Kidney epithelial cell (primary cell): ENCODE results near the gene ZFX. TPM values are rescaled to one million over a fixed set of nuclear protein-coding genes. Genes with fewer than 3 reads are reported as not detected.

Source experiments
- DNase-seq: peaks from one replicate; pipeline ENCODE4 v3.0.0-alpha.2; 2010; ENCODE audit warnings: low read depth
- H3K27me3 ChIP-seq: 2 replicates; pipeline ENCODE4 v1.6.0; 2011; ENCODE audit warnings: low read length; ENCODE audit not compliant: control insufficient read depth, insufficient read depth
- H3K36me3 ChIP-seq: 2 replicates; pipeline ENCODE4 v1.5.1; 2011; ENCODE audit warnings: low read length; ENCODE audit not compliant: control insufficient read depth, insufficient read depth
- H3K4me3 ChIP-seq: 2 replicates; pipeline ENCODE4 v1.5.1; 2011; ENCODE audit warnings: low read depth, mild to moderate bottlenecking, control low read depth, low read length
- total RNA-seq: library from RNA; depleted of rRNA; stranded (reverse); fragments of >200 nt; gene quantifications from 2 replicates; pipeline ENCODE4 v1.2.3, GENCODE V29; 2015
- TF ChIP-seq, protein P1 (sequence below): IDR thresholded peaks from 2 replicates; pipeline ENCODE4 v1.5.1; 2011; ENCODE audit warnings: mild to moderate bottlenecking, moderate library complexity, low read length, control low read depth, inconsistent platforms; ENCODE audit not compliant: insufficient read depth, poor library complexity, severe bottlenecking

Gene ZFX
- total RNA-seq, 1 donor from 2014 or later = 19.7 TPM

DNA sequence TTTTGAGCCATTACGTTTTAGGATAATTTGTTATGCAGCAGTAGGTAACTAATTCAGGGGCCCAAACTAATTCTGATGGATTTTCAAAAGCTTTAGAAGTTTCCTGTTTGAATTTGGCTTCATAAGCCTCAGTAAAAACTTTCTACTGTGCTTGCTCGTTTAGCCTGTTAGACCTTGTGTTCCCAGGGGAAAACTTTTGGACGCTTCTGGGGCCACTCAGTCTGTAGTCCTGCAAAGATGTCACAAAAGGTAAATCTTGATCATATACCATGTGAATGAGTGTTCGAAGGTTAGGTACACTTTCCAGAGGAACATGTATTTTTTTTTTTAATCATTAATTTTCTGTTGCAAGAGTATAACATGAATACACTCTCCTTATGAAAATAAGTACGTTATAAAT, 93.7 kb downstream of the ZFX start:
- DNase-seq = no peak
- TF ChIP-seq, protein P1, sequence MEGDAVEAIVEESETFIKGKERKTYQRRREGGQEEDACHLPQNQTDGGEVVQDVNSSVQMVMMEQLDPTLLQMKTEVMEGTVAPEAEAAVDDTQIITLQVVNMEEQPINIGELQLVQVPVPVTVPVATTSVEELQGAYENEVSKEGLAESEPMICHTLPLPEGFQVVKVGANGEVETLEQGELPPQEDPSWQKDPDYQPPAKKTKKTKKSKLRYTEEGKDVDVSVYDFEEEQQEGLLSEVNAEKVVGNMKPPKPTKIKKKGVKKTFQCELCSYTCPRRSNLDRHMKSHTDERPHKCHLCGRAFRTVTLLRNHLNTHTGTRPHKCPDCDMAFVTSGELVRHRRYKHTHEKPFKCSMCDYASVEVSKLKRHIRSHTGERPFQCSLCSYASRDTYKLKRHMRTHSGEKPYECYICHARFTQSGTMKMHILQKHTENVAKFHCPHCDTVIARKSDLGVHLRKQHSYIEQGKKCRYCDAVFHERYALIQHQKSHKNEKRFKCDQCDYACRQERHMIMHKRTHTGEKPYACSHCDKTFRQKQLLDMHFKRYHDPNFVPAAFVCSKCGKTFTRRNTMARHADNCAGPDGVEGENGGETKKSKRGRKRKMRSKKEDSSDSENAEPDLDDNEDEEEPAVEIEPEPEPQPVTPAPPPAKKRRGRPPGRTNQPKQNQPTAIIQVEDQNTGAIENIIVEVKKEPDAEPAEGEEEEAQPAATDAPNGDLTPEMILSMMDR = no peak
- peaks cover 3% of the 10 kb centered on the region for H3K27me3 ChIP-seq
- H3K36me3 ChIP-seq = no peaks in the 10 kb centered on the region
- no peak overlapping the region for H3K4me3 ChIP-seq

DNA sequence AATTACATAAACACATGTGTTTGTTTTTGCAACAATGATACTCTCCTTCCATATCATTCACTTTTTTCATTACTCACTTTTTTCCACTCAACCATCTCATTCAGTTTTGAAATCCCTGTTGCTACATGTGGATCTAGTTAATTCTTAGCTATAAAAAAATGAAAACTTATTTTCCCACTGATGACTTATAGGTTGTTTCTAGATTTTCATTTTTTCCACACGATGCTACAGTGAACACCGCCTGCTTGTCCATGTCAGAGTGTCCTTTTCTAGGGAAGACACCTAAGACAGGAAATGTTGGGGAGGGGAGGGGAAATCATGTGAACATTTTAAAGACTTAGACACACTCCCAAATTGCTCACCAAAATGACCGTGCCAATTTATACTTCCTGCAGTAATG, 94.2 kb downstream of the ZFX start:
- no peak for DNase-seq
- H3K36me3 ChIP-seq = no peaks in the 10 kb centered on the region
- no peak overlapping the region for H3K4me3 ChIP-seq
- TF ChIP-seq, protein P1 = no peak
- H3K27me3 ChIP-seq = peaks cover 3% of the 10 kb centered on the region

DNA sequence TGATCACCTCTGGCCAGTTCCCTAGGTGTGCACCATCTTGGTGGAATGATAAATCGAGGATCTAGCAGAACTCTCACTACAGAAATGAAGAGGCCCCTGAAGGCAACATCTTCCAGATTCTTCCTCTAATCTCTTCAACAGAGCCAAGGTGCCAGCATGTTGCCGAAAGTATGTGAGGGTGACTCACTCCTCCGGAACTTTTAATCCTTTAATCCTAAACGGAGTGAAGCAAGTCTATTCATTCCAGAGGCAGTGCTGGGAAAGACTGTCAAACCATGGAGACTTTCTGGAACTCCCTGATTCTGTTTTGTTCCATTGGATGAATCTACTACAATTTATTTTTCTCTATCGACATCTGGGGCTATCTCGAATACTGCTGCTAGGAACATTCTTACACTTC, 95.7 kb downstream of the ZFX start:
- DNase-seq = no peak
- TF ChIP-seq, protein P1 = no peak
- H3K36me3 ChIP-seq = no peaks in the 10 kb centered on the region
- H3K27me3 ChIP-seq = peaks cover 3% of the 10 kb centered on the region
- H3K4me3 ChIP-seq = no peak overlapping the region

DNA sequence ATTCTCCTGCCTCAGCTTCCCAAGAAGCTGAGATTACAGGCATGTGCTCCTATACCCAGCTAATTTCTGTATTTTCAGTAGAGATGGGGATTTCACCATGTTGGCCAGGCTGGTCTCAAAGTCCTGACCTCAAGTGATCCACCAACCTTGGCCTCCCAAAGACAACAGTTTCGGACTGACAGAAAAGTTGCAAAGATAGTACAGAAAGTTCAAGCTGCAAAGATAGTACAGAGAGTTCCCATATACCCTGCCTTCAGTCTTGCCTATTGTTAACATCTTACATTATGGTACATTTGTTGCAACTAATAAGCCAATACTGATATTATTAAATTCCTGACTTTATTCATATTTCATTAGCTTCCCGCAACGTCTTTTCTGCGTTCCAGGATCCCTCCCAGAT, 98.5 kb downstream of the ZFX start:
- H3K4me3 ChIP-seq = no peak overlapping the region
- no peaks in the 10 kb centered on the region for H3K27me3 ChIP-seq
- no peak for DNase-seq
- H3K36me3 ChIP-seq = no peaks in the 10 kb centered on the region
- TF ChIP-seq, protein P1 = no peak

DNA sequence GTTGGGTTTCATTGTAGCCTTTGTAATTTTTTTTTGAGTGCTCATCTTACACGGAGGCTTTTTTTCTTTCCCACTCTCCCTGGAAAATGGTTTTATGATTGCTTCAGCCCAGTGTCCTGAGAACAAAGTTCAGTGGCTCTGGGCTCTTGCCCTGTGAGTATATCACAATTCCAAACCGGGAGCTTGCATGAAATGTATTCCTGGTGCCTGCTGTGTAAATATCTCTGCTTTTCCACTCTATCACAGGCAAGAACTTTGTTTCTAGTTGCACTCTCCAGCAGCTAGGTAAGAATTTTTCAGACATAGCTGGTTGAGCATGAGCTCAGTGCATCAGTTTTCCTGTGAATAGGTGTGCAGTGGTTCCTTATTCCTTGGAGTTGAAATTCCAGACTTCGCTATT, 103.5 kb downstream of the ZFX start:
- H3K4me3 ChIP-seq = no peak overlapping the region
- H3K36me3 ChIP-seq = no peaks in the 10 kb centered on the region
- no peak for DNase-seq
- TF ChIP-seq, protein P1 = no peak
- H3K27me3 ChIP-seq = no peaks in the 10 kb centered on the region

DNA sequence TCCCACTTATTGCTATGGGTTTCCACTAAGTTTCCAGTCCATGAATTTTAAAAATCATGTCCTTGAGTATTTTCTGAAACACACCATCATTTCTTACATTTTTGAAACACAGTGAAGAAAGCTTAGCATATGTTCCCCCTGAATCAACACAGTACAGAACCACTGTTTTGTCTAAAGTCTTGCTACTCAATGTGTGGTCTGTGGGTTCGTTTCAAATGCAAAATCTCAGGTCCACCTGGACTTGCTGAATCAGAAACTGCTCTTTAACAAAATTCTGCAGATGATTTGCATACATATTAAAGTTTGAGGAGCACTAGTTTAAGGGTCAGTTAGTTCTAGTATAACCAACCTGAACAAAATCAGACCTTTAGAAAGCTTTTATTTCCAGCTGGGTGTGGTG, 103.9 kb downstream of the ZFX start:
- H3K4me3 ChIP-seq = no peak overlapping the region
- H3K36me3 ChIP-seq = no peaks in the 10 kb centered on the region
- H3K27me3 ChIP-seq = no peaks in the 10 kb centered on the region
- TF ChIP-seq, protein P1 = no peak
- no peak for DNase-seq
